GM18508 (cell line): ENCODE results near the gene PPM1J.
"Not testable (repeated sequence)": the region's sequence is repeated elsewhere in the genome, so short reads cannot be mapped to it uniquely, and the experiment has no call there.

Source experiments
- ATAC-seq: cut with Tn5 transposase; IDR thresholded peaks from one replicate; pipeline ENCODE4 v1.9.1; 2021; ENCODE audit warnings: moderate number of reproducible peaks; ENCODE audit not compliant: insufficient read depth, unreplicated experiment

The PPM1J gene, protein sequence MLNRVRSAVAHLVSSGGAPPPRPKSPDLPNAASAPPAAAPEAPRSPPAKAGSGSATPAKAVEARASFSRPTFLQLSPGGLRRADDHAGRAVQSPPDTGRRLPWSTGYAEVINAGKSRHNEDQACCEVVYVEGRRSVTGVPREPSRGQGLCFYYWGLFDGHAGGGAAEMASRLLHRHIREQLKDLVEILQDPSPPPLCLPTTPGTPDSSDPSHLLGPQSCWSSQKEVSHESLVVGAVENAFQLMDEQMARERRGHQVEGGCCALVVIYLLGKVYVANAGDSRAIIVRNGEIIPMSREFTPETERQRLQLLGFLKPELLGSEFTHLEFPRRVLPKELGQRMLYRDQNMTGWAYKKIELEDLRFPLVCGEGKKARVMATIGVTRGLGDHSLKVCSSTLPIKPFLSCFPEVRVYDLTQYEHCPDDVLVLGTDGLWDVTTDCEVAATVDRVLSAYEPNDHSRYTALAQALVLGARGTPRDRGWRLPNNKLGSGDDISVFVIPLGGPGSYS

GRCh38 chr1:112715264-112716053 lies at the start of gene PPM1J:
PPM1J (minus strand) TSS chr1:112715332; CDS start chr1:112715301, 31 bp downstream.
- ATAC-seq = peak; percentile 48

DNA sequence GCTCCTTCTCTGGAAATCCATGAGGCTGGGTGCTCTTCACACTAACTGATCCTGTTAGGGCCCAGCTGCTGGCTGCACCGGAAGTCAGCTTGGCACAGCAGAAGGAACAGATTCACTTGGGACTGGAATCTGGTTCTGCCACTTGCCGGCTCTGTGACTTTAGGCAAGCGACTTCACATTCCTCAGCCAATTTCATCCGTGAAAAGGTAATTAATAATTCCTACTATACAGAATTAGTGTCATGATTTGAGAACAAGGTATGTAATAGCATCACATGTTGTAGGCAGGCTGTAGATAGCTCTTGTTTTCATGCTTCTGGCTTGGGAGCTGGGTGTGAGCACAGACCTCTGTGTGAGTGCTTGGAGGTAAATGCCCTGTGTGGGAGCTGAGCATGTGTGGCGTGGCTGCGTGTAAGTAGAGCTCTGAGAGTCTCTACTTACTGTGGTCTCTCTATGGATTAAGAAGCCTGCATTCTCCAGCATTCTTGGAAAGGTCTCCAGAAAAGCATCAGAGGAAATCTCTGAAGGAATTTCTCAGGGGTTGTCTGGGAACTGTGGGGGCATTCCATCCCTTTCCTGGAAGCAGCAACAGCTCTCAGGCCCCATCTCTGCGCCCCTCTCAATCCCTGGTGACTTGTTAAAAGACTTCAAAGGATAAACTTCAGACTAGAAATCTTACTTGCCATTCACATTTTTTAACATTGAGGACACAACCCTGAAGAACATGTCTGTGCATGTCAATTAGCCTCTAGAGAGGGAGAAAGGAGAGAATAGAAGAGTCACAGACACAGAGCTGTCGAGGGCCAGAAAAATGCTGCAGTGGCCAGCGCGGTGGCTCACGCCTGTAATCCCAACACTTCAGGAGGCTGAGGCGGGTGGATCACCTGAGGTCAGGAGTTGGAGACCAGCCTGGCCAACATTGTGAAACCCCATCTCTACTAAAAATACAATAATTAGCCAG lies 47.7 kb upstream of the PPM1J start:
- ATAC-seq = no peak

DNA sequence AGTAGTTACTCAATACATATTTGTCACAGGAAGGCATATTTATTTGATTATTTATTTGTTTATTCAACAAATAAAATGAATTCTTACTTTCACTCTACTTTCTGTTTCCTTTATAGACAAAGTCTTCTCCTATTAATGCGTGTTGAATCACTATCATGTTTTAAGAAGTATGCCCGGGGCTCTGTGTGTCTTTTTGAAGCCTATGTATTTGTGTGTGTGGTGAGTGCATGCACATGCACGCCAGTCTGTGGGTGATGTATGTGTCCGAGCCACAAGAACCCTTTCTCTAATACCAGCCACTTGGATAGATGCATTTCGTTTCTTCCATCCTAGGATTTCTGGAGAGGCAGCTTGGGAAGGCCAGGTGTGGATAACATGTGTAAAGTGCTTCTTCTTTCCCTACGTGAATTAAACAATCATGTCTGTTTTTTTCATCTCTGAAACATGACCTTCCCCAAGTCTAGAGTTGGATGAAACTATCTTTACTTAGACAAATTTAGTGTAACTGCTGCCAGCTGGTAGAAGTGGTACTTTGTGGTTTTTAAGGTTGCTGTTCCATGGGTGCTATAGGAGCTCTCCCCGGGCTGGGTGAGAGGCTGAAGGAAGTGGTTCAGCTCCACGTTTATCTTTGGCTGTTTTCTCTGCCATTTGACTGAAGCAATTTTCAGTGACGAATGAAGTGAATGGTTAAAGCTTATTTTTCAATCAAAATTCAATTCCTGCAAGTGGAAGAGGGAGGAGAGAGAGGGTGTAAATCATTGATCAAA lies 46.8 kb upstream of the PPM1J start:
- no peak for ATAC-seq

DNA sequence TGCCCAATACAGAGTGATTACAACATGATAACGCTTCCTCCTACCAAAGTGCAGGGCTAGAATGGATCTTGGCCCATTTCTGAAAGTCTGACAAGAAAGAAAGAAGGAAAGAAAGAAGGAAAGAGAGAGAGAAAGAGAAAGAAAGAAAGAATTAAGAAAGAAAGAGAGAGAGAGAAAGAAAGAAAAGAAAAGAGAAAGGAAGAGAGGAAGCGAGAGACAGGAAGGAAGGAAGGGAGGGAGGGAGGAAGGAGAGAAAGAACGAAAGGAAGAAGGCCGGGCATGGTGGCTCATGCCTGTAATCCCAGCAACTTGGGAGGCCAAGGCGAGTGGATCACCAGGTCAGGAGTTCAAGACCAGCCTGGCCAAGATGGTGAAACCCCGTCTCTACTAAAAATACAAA lies 44.1 kb upstream of the PPM1J start:
- ATAC-seq = no peak

DNA sequence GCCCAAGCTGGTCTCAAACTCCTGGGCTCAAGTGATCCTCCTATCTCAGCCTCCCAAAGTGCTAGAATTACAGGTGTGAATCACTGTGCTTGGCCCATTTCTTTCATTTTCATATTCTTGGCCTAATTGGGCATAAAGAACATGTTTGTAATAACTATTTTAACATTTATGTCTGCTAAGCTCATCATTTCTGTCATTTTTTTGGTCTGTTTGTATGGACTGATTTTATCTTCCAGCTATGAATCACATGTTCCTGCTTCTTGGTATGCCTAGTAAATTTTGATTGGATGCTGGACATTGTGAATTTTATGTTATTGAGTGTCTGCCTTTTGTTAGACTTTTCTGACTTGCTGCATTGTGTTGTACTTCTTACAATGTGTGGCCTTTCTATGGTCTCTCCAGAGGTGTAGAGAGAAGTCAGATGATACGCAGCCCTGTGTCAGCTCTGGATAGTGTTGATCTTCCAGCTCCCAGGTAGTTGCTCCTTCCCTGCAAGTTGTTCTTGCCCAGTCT lies 39.0 kb upstream of the PPM1J start:
- no peak for ATAC-seq

- ATAC-seq = no peak
These were observed 33.3 kb upstream of the PPM1J start for GRCh38 chr1:112748396-112748795.

- ATAC-seq = no peak
These were observed 29.0 kb upstream of the PPM1J start for GRCh38 chr1:112744009-112744578.

GRCh38 chr1:112743174-112744008 lies 28.3 kb upstream of the PPM1J start:
- no peak for ATAC-seq

DNA sequence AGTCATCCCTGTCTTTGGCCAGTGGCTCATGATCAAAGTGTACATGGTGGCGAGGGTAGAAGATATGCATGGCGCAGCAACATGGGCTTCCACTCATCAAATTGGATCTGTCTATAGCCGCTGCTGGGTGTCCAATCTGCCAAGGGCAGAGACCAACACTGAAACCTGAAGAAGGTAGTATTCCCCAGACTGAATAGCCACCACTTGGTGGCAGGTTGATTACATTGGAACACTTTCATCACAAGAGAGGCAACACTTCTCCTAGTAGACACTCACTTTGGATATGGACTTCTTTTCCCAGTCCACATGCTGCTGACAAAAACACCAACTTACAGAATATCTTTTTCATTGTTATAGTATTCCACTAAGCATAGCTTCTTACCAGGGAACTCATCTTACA lies 22.4 kb upstream of the PPM1J start:
- ATAC-seq = no peak

DNA sequence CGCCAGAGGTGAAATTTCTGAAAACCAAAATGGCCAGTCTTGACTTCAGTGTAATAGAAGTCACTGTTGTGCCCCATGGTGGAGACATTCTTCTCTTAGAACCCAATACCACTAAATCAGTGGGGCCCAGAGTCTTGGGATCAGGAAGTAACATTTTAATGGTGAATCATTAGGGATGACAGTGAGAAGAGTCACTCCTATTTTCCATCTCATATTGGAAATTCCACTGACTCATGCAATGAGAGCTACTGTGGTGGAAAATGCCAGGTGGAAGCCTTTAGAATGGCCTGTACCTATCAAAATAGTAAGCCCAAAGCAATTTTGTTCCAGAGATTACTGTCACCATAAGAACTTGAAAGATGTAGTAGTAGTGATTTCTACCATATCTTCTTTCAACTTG lies 20.6 kb upstream of the PPM1J start:
- no peak for ATAC-seq

- no peak for ATAC-seq
These were observed 16.3 kb upstream of the PPM1J start for GRCh38 chr1:112731451-112731850.

- no peak for ATAC-seq
These were observed 14.8 kb upstream of the PPM1J start for GRCh38 chr1:112729909-112730308.

- ATAC-seq = not testable (repeated sequence)
These were observed 13.9 kb upstream of the PPM1J start for GRCh38 chr1:112729011-112729410.

DNA sequence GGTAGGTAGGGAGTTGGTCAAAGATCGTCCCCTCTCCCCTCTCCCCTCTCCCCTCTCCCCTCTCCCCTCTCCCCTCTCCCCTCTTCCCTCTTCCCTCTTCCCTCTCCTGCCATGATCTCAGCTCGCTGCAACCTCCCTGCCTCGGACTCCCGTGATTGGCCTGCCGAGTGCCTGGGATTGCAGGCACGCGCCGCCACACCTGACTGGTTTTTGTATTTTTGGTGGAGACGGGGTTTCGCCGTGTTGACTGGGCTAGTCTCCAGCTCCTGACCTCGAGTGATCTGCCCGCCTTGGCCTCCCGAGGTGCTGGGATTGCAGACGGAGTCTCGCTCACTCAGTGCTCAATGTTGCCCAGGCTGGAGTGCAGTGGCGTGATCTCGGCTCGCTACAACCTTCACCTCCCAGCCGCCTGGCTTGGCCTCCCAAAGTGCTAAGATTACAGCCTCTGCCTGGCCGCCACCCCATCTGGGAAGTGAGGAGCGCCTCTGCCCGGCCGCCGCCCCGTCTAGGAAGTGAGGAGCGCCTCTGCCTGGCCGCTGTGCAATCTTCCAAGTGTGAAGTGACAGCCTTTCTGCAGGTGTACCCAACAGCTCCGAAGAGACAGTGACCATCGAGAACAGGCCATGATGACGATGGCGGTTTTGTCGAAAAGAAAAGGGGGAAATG lies 13.3 kb upstream of the PPM1J start:
- ATAC-seq = not testable (repeated sequence)

GRCh38 chr1:112727716-112728115 lies 12.6 kb upstream of the PPM1J start:
- ATAC-seq = no peak

DNA sequence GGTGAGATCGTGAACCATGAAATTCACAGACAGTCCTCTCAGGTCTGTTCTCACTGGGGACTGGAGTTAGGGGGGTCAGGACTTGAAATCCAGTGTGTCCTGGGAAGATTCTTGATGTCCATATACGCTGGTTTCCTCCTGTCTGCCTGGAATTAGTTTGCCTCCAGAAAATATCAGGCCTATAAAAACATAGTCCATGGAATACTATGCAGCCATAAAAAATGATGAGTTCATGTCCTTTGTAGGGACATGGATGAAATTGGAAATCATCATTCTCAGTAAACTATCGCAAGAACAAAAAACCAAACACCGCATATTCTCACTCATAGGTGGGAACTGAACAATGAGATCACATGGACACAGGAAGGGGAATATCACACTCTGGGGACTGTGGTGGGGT lies 9.1 kb upstream of the PPM1J start:
- ATAC-seq = not testable (repeated sequence)

DNA sequence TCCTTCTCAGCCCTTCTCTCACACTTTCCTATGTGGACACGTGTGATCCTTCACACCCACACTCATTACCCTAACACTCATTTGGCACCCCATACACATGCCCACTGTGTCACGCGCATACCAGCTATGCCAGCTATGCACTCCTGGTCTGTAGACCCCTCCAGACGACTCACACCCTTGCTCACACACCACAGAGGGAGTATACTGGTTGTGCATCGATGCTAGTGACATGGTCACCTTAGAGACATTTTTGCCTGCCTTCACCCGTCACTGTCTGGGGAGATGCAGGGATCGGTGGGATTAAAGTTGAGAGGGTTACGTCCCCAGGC lies 8.3 kb upstream of the PPM1J start:
- no peak for ATAC-seq
